ENCODE data around the gene ACAA2. TPM values are rescaled to one million over a fixed set of nuclear protein-coding genes. Genes with fewer than 3 reads are reported as not detected.

Gene ACAA2, protein sequence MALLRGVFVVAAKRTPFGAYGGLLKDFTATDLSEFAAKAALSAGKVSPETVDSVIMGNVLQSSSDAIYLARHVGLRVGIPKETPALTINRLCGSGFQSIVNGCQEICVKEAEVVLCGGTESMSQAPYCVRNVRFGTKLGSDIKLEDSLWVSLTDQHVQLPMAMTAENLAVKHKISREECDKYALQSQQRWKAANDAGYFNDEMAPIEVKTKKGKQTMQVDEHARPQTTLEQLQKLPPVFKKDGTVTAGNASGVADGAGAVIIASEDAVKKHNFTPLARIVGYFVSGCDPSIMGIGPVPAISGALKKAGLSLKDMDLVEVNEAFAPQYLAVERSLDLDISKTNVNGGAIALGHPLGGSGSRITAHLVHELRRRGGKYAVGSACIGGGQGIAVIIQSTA
- polyA plus RNA-seq (2011; rRNA removed) (33.8 and 34.7 TPM in 2 replicates), polyA minus RNA-seq (2011; rRNA and poly(A)+ RNA removed) (19.8 and 22.0 TPM in 2 replicates)

DNA sequence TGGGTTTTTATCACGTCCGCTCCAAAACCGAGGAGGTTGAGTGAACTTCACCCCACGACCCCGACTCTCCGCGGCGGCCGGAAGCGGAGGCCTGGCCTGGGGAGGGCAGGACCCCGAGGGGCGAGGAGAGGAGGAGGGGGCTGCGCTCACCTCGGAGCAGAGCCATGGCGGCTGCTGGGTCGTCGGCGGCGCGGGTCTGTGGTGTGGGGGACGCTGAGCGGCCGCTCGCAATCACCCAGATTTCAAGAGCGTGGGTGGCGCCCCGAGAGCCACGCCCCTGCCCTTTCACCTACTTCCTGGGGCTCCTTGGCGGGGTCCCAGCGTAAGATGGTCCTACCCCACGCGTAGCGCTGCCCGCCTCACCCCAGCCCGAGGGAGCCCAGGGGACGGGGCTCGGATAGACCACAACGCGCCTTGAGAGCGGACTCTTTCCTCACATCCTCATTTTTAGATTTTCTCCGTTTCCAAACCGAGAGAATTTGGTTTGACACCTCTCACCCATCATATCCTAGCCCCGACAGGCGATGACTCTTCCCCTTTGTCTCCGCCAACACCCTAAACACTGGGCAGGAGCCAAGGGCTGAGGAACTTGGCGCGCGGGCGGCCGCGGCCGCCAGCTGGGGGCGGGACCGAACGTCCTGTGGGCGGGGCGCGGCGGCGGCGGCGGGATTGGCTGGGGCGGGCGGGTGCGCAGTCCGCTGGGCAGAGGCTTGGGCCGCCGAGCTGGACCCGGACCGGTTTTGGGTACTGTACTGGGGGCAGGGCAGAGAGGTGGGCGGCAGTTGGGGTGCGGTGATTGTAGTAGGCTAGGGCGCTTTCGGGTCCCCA, at the start of gene ACAA2:
TSS of gene ACAA2 (minus strand) at position 215 of the 828 bp plus-strand sequence. CDS start at position 166, 49 bp downstream.
- TF ChIP-seq, protein P1, sequence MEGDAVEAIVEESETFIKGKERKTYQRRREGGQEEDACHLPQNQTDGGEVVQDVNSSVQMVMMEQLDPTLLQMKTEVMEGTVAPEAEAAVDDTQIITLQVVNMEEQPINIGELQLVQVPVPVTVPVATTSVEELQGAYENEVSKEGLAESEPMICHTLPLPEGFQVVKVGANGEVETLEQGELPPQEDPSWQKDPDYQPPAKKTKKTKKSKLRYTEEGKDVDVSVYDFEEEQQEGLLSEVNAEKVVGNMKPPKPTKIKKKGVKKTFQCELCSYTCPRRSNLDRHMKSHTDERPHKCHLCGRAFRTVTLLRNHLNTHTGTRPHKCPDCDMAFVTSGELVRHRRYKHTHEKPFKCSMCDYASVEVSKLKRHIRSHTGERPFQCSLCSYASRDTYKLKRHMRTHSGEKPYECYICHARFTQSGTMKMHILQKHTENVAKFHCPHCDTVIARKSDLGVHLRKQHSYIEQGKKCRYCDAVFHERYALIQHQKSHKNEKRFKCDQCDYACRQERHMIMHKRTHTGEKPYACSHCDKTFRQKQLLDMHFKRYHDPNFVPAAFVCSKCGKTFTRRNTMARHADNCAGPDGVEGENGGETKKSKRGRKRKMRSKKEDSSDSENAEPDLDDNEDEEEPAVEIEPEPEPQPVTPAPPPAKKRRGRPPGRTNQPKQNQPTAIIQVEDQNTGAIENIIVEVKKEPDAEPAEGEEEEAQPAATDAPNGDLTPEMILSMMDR (IDR thresholded peaks at IDR 0.05; ENCODE audit: low read depth, low read length), result no peak
- Histone ChIP-seq H3K27ac (ENCODE audit: low read depth, low read length) (peak within 1 kb of the TSS; percentile 95), H3K27me3 (ENCODE audit: control insufficient read depth, insufficient read depth, low read length) (no peaks in the 10 kb centered on the region), H3K4me3 (ENCODE audit: low read depth, low read length) (peak within 1 kb of the TSS; percentile 83), H3K9me3 (ENCODE audit: control insufficient read depth, insufficient read depth, low read length) (no peaks in the 10 kb centered on the region; the same call in 1 of the 2 replicates)
- DNase-seq (ENCODE audit: low read depth, low spot score), result peak; percentile 50
- ChIA-PET POLR2A (interaction anchor here (0.6 to 1.0 kb wide), 8 partner anchors 21 to 349 kb away, joined by 3 to 4 read pairs (median 3); no protein-coding TSS in a partner anchor), CTCF (interaction anchor here (0.6 to 1.7 kb wide), 2 partner anchors 46 to 327 kb away, joined by 4 to 7 read pairs; no protein-coding TSS in a partner anchor)

DNA sequence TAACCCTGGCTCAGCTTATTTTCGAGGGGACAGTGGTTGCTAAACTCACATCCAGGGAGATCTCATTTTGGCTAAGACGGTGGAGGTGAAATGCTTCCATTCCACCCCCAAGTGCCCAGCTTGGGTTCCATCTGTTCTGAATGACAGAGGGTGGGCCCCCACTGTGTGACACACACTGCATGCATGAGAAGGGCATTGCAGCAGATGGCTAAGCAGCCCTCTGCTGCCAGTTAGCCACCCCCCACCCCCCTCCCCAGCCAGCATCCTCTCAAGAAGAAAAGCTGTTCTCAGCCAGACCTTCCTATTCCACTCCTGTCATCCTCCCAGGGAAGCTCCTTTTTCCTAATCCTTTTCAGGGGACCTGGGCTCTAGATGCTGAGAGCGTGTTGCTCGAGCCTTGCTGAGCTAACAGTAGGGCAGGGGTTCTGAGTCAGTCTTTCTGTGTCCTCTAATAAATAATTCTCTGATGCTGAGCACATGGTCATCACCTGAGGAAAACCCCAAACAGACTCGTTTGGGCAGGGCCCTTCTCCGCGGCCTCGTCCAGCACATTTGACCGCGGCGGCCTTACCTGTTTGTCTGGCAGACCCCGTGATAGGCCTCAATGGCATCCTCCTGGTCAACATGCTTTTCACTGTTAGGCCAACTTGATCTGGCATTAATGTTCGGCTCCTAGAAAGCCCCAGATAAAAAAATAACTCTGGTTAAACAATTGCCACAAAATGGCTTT, 49.5 kb upstream of the ACAA2 start:
- H3K27me3 ChIP-seq (ENCODE audit: control insufficient read depth, insufficient read depth, low read length), result peaks cover 22% of the 10 kb centered on the region
- no peak for DNase-seq (ENCODE audit: low read depth, low spot score)
- TF ChIP-seq, protein P1 (IDR thresholded peaks at IDR 0.05; ENCODE audit: low read depth, low read length), result no peak
- POLR2A ChIA-PET, result interaction anchor here (1.1 kb wide), 1 partner anchor 376 kb away, joined by 3 read pairs; the partner anchor contains the start of gene C18orf32
- no peaks in the 10 kb centered on the region; the same call in 1 of the 2 replicates for H3K9me3 ChIP-seq (ENCODE audit: control insufficient read depth, insufficient read depth, low read length)
- peak overlapping the region; percentile 21 for H3K27ac ChIP-seq (ENCODE audit: low read depth, low read length)
- no peak overlapping the region for H3K4me3 ChIP-seq (ENCODE audit: low read depth, low read length)
- CTCF ChIA-PET, result interaction anchor here (0.6 to 8.0 kb wide), 6 partner anchors 10 to 354 kb away, joined by 3 to 178 read pairs (median 9); partner anchors contain the start of gene LIPG

DNA sequence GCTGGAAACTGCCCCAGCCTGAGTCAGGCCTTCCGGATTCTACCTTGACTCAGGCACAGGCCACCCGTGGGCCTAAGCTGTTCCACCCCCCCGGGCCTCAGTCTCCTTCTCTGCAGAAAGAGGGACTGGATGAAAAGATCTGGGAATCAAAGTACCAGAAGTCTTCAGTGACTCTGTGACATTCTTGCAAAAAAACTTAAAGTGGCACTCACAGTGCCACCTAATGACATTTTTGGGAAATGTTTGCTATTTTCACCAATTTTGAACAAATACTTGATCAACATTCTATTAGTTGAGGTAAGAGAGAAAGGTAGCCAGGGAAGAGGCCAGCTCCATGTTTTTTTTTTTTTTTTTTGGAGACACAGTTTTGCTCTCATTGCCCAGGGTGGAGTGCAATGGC, 48.3 kb upstream of the ACAA2 start:
- Histone ChIP-seq H3K4me3 (ENCODE audit: low read depth, low read length) (no peak overlapping the region), H3K9me3 (ENCODE audit: control insufficient read depth, insufficient read depth, low read length) (no peaks in the 10 kb centered on the region; the same call in 1 of the 2 replicates), H3K27me3 (ENCODE audit: control insufficient read depth, insufficient read depth, low read length) (peaks cover 22% of the 10 kb centered on the region), H3K27ac (ENCODE audit: low read depth, low read length) (no peak overlapping the region)
- DNase-seq (ENCODE audit: low read depth, low spot score), result no peak
- TF ChIP-seq, protein P1 (IDR thresholded peaks at IDR 0.05; ENCODE audit: low read depth, low read length), result peak; percentile 41
- ChIA-PET POLR2A (no interaction called here), CTCF (interaction anchor here (0.6 to 8.0 kb wide), 13 partner anchors 9 to 531 kb away, joined by 3 to 178 read pairs (median 5); partner anchors contain the start of gene LIPG)

DNA sequence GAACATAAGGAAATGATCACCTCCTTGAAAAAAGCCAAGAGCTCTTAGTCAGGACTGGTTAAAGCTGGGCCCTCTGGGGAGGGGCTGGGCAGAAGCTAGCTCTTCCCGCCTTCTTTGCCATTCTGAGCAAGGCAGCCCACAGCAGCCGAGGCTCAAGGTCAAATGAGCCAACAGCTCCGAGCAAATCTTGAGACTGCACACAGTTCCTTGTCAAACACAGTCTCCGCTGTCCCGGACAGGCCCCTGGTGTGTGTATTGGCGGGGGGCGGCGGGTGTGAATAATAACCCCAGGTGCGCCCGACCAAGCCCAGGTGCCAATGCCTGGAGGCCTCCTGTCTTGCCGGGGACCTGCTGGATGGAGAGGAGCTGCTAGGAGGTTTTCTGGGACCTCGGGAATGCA, 46.4 kb upstream of the ACAA2 start:
- TF ChIP-seq, protein P1 (IDR thresholded peaks at IDR 0.05; ENCODE audit: low read depth, low read length), result no peak
- ChIA-PET CTCF (interaction anchor here (0.6 to 8.0 kb wide), 22 partner anchors 10 to 698 kb away, joined by 3 to 178 read pairs (median 6); partner anchors contain the start of gene LIPG), POLR2A (no interaction called here)
- DNase-seq (ENCODE audit: low read depth, low spot score), result no peak
- no peak overlapping the region for H3K4me3 ChIP-seq (ENCODE audit: low read depth, low read length)
- no peak overlapping the region for H3K27ac ChIP-seq (ENCODE audit: low read depth, low read length)
- H3K9me3 ChIP-seq (ENCODE audit: control insufficient read depth, insufficient read depth, low read length), result no peaks in the 10 kb centered on the region; the same call in 1 of the 2 replicates
- H3K27me3 ChIP-seq (ENCODE audit: control insufficient read depth, insufficient read depth, low read length), result peaks cover 20% of the 10 kb centered on the region
